ENCODE results near the gene TSSK6. TPM values are rescaled to one million over a fixed set of nuclear protein-coding genes. Genes with fewer than 3 reads are reported as not detected.
A peak's percentile ranks its signal among the peaks of the same experiment; 100 is the strongest.

Gene TSSK6
- total and polyA plus RNA-seq, 2 experiments from 2014 or later: 0.70 to 2.3 TPM

DNA sequence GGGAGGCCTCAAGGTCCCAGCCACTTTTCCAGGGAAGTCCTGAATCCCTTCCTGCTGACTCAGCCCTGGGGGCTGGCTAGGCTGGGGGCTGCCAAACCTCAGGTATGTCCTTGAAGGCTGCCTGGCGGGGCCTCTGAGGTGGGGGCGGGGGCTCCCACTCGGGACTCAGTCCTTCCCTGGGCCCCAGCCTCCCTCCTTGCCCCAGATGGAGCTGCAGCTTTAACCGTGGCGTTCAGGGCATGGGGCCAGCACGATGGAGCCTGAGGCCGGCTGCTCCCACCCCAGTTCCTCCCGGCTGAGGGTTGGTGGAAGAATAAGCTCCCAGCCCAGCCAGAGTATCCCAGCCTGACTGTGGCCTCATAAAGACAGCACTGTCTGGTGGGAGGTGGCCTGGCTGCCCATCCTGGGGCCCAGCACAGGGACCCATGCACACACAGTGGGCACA is 35.2 kb upstream of the TSSK6 start:
- DNase-seq: peak; percentile 52
- no peaks in the 10 kb centered on the region for H3K36me3 ChIP-seq (ENCODE audit: low read depth)
- H3K4me2 ChIP-seq (ENCODE audit: unreplicated experiment): no peak overlapping the region
- WGBS, 2 experiments (ENCODE audit: low coverage in 1 of 2, low lambda C conversion rate in 2 of 2, missing lambda C conversion rate in 2 of 2): 8 to 26% methylated on average over 6 to 8 of the region's 8 CpGs
- H3F3A ChIP-seq (ENCODE audit: insufficient read depth): no peaks in the 10 kb centered on the region
- H3K79me2 ChIP-seq (ENCODE audit: insufficient read depth): no peaks in the 10 kb centered on the region
- no peak overlapping the region for H2AFZ ChIP-seq
- no peak overlapping the region for H3K4me3 ChIP-seq
- no peak overlapping the region for H3K9ac ChIP-seq
- H3K27ac ChIP-seq: no peak overlapping the region
- H3K4me1 ChIP-seq (ENCODE audit: insufficient read depth): no peaks in the 10 kb centered on the region
- H3K27me3 ChIP-seq (replicated peaks; ENCODE audit: insufficient read depth): no peaks in the 10 kb centered on the region
- H3K9me2 ChIP-seq (ENCODE audit: insufficient read depth): no peaks in the 10 kb centered on the region
- no peaks in the 10 kb centered on the region for H4K20me1 ChIP-seq (ENCODE audit: insufficient read depth)
- no peak for TF ChIP-seq EZH2 (IDR thresholded peaks at IDR 0.05; ENCODE audit: insufficient read depth, poor library complexity, severe bottlenecking)
- no peak for TF ChIP-seq EZH2phosphoT487 (IDR thresholded peaks at IDR 0.05; ENCODE audit: insufficient read depth, low read depth)
- in situ Hi-C loops (cut with MboI): no loop called here
- H3K9me3 ChIP-seq (ENCODE audit: low read depth): no peaks in the 10 kb centered on the region

DNA sequence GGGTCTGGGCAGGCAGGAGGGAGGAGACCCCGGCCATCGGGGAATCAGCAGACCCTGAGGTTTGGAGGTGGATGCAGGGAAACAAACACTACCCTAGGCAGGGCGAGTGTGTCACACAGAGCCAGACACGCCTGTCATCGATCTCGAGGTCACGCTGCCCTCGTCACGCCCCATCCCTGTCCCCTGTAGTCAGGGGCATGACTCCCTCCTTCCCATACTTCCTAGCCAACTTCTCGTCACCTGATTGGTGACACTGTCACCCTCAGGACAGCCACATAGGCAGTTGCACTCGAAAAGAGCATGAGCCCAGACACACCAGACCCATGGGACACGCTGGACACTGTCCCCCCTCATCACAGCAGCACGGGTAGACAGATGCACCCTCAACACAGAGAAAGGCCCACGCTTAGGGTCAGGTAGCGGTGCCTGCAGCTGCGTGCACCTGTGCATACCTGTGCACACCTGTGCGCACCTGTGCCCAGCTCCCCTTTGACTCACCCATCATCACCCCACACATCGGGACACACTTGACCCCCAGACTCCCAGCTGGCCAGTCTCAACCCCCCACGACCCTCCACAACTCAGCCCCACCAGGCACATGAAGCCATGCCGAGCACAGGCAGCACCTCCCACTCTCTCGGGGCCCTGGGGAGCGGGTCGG is 34.6 kb upstream of the TSSK6 start:
- no peaks in the 10 kb centered on the region for H4K20me1 ChIP-seq (ENCODE audit: insufficient read depth)
- H3K79me2 ChIP-seq (ENCODE audit: insufficient read depth): no peaks in the 10 kb centered on the region
- 62 to 63% methylated on average over 22 to 23 of the region's 23 CpGs for WGBS, 2 experiments (ENCODE audit: low coverage in 1 of 2, low lambda C conversion rate in 2 of 2, missing lambda C conversion rate in 2 of 2)
- no peaks in the 10 kb centered on the region for H3K9me3 ChIP-seq (ENCODE audit: low read depth)
- H2AFZ ChIP-seq: no peak overlapping the region
- H3K36me3 ChIP-seq (ENCODE audit: low read depth): no peaks in the 10 kb centered on the region
- H3K4me1 ChIP-seq (ENCODE audit: insufficient read depth): no peaks in the 10 kb centered on the region
- H3K4me3 ChIP-seq: no peak overlapping the region
- H3K27me3 ChIP-seq (replicated peaks; ENCODE audit: insufficient read depth): no peaks in the 10 kb centered on the region
- no peak for TF ChIP-seq EZH2 (IDR thresholded peaks at IDR 0.05; ENCODE audit: insufficient read depth, poor library complexity, severe bottlenecking)
- no peak for TF ChIP-seq EZH2phosphoT487 (IDR thresholded peaks at IDR 0.05; ENCODE audit: insufficient read depth, low read depth)
- no peak overlapping the region for H3K27ac ChIP-seq
- no peak overlapping the region for H3K9ac ChIP-seq
- no peak for DNase-seq
- no peaks in the 10 kb centered on the region for H3F3A ChIP-seq (ENCODE audit: insufficient read depth)
- in situ Hi-C loops (cut with MboI): loop anchor here (25.0 kb wide), 2 partner anchors 387 to 687 kb away; no protein-coding TSS in a partner anchor
- no peak overlapping the region for H3K4me2 ChIP-seq (ENCODE audit: unreplicated experiment)
- no peaks in the 10 kb centered on the region for H3K9me2 ChIP-seq (ENCODE audit: insufficient read depth)

DNA sequence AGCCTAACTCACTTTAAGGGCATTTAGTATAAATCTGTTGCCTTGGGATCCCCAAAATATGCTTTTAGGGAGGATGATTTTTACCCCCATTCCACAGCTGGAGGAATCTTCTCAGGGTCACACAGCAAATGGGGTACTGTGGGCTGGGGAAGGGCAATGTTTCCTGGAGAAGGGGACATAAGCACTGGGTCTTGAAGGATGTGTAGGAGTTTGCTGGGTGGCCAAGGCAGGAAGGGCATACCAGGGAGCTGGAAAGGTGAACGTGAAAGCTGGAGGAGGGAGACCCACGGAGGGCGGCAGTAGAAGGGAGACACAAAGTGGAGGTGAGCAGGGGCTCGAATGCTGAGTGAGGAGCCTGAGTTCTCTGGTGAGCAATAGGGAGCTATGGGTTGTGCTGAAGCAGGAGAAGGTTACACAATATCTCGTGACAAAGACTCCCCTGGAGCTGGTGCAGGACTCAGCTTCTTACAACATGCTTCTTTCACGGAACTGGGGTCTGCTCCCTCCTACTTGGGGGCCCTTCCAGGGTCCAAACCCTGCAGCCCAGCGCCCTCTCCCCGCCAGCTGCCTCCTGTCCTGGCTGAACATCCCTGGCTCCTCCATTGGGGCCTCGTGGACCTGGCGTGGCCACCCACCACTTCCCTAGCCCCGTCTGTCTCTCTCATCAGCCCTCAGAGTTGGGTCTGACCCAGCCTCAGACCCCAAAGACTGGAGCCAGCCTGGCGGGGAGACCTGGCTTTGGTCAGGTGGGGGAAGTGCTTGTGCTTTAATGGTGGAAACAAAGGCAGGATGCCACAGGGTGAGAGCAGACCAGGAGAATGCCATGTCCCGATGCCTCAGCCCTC is 33.8 kb upstream of the TSSK6 start:
- H3K4me1 ChIP-seq (ENCODE audit: insufficient read depth): no peaks in the 10 kb centered on the region
- H3K4me3 ChIP-seq: no peak overlapping the region
- no peaks in the 10 kb centered on the region for H4K20me1 ChIP-seq (ENCODE audit: insufficient read depth)
- H3K9ac ChIP-seq: no peak overlapping the region
- H3F3A ChIP-seq (ENCODE audit: insufficient read depth): no peaks in the 10 kb centered on the region
- H3K4me2 ChIP-seq (ENCODE audit: unreplicated experiment): no peak overlapping the region
- H3K79me2 ChIP-seq (ENCODE audit: insufficient read depth): no peaks in the 10 kb centered on the region
- H3K9me3 ChIP-seq (ENCODE audit: low read depth): no peaks in the 10 kb centered on the region
- H2AFZ ChIP-seq: no peak overlapping the region
- in situ Hi-C loops (cut with MboI): loop anchor here (25.0 kb wide), 2 partner anchors 388 to 688 kb away; no protein-coding TSS in a partner anchor
- DNase-seq: peak; percentile 38
- 61 to 69% methylated on average over 11 to 13 of the region's 13 CpGs for WGBS, 2 experiments (ENCODE audit: low coverage in 1 of 2, low lambda C conversion rate in 2 of 2, missing lambda C conversion rate in 2 of 2)
- no peak overlapping the region for H3K27ac ChIP-seq
- H3K36me3 ChIP-seq (ENCODE audit: low read depth): no peaks in the 10 kb centered on the region
- TF ChIP-seq EZH2phosphoT487 (IDR thresholded peaks at IDR 0.05; ENCODE audit: insufficient read depth, low read depth) (no peak), EZH2 (IDR thresholded peaks at IDR 0.05; ENCODE audit: insufficient read depth, poor library complexity, severe bottlenecking) (no peak)
- H3K9me2 ChIP-seq (ENCODE audit: insufficient read depth): no peaks in the 10 kb centered on the region
- H3K27me3 ChIP-seq (replicated peaks; ENCODE audit: insufficient read depth): no peaks in the 10 kb centered on the region

DNA sequence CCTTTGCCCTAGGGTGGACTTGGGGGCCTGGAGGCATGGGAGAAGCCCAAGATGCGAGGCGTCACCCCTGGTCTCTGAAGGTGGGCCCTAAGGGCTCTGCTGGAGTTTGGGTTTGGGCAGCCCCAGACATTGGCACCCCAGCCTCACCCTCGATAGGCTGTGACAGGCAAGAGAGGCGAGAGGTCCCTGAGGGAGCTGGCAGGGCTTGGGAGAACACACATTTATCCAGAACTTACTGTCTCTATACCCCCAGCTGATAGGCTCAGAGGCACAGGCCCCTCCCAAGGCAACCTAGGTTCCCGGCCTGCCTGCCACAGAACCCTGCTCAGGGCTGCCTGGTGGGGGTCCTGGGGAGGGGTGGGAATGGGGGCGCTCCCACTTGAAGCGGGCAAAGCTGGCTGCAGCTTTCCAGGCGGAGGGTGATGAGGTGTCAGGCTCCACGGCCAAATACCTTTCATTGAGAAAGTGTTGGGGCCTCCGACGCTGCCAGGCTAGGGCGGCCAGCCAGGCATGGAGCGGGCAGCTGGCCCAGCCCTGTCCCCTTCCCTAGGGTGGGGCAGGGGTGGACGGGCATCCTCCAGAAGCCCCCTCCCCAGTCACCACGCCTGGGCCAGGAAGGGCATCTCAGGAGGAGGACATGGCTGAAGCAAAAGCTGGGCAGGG is 32.5 kb upstream of the TSSK6 start:
- Histone ChIP-seq H3K9me2 (ENCODE audit: insufficient read depth) (no peaks in the 10 kb centered on the region), H3K4me1 (ENCODE audit: insufficient read depth) (no peaks in the 10 kb centered on the region), H3K9me3 (ENCODE audit: low read depth) (no peaks in the 10 kb centered on the region), H4K20me1 (ENCODE audit: insufficient read depth) (no peaks in the 10 kb centered on the region), H3K27ac (no peak overlapping the region), H3K79me2 (ENCODE audit: insufficient read depth) (no peaks in the 10 kb centered on the region), H3K9ac (no peak overlapping the region), H2AFZ (no peak overlapping the region), H3K27me3 (replicated peaks; ENCODE audit: insufficient read depth) (no peaks in the 10 kb centered on the region), H3K36me3 (ENCODE audit: low read depth) (no peaks in the 10 kb centered on the region), H3K4me3 (no peak overlapping the region), H3F3A (ENCODE audit: insufficient read depth) (no peaks in the 10 kb centered on the region), H3K4me2 (ENCODE audit: unreplicated experiment) (no peak overlapping the region)
- TF ChIP-seq EZH2 (IDR thresholded peaks at IDR 0.05; ENCODE audit: insufficient read depth, poor library complexity, severe bottlenecking) (no peak), EZH2phosphoT487 (IDR thresholded peaks at IDR 0.05; ENCODE audit: insufficient read depth, low read depth) (no peak)
- 46 to 54% methylated on average over 13 to 15 of the region's 15 CpGs for WGBS, 2 experiments (ENCODE audit: low coverage in 1 of 2, low lambda C conversion rate in 2 of 2, missing lambda C conversion rate in 2 of 2)
- DNase-seq: no peak
- in situ Hi-C loops (cut with MboI): loop anchor here (25.0 kb wide), 2 partner anchors 389 to 689 kb away; no protein-coding TSS in a partner anchor

All from GM23248 (cell line).